RWPE2 (cell line): Measurements from ENCODE around the gene WDR88.

Experiments
- ATAC-seq: fragments of 200-7000 bp; cut with Tn5 transposase; 3 replicates; pipeline ENCODE4 v1.9.1; 2021; ENCODE audit warnings: low read depth
- DNase-seq: peaks from one replicate; pipeline ENCODE4 v3.0.0-alpha.2; 2020; ENCODE audit warnings: low spot score
- H3K27ac ChIP-seq: fragments of 450-650 bp; 2 replicates; pipeline ENCODE4 v1.5.1; 2017; ENCODE audit warnings: mild to moderate bottlenecking; ENCODE audit not compliant: poor library complexity, severe bottlenecking
- H3K27me3 ChIP-seq: fragments of 250-450 bp; sonication (Bioruptor Pico); 2 replicates; pipeline ENCODE4 v1.5.1; 2021; ENCODE audit warnings: mild to moderate bottlenecking, moderate library complexity; ENCODE audit not compliant: insufficient read depth, poor library complexity, severe bottlenecking
- H3K36me3 ChIP-seq: fragments of 250-450 bp; sonication (Bioruptor Pico); 2 replicates; pipeline ENCODE4 v1.5.1; 2020; ENCODE audit warnings: low read depth, mild to moderate bottlenecking, moderate library complexity
- H3K4me1 ChIP-seq: fragments of 250-450 bp; sonication (Bioruptor Pico); 2 replicates; pipeline ENCODE4 v1.5.1; 2021; ENCODE audit warnings: mild to moderate bottlenecking, moderate library complexity; ENCODE audit not compliant: insufficient read depth, poor library complexity, severe bottlenecking
- H3K4me3 ChIP-seq: fragments of 250-450 bp; sonication (Bioruptor Pico); 2 replicates; pipeline ENCODE4 v1.5.1; 2021; ENCODE audit warnings: mild to moderate bottlenecking, moderate library complexity; ENCODE audit not compliant: severe bottlenecking
- H3K9me3 ChIP-seq: fragments of 250-450 bp; sonication (Bioruptor Pico); 2 replicates; pipeline ENCODE4 v1.5.1; 2021; ENCODE audit warnings: mild to moderate bottlenecking, moderate library complexity; ENCODE audit not compliant: severe bottlenecking
- CTCF ChIP-seq: fragments of 450-650 bp; IDR thresholded peaks from one replicate; pipeline ENCODE4 v1.5.1; 2017; ENCODE audit warnings: mild to moderate bottlenecking, moderate library complexity; ENCODE audit not compliant: poor library complexity, severe bottlenecking

WDR88 gene

GRCh38 chr19:33192010-33192409, 60.1 kb downstream of the WDR88 start:
- Histone ChIP-seq H3K4me3 (no peak overlapping the region), H3K9me3 (no peaks in the 10 kb centered on the region), H3K36me3 (no peaks in the 10 kb centered on the region), H3K4me1 (no peaks in the 10 kb centered on the region), H3K27me3 (peaks cover 17% of the 10 kb centered on the region), H3K27ac (no peak overlapping the region)
- no peak for TF ChIP-seq CTCF
- ATAC-seq (no peak), DNase-seq (no peak)

DNA sequence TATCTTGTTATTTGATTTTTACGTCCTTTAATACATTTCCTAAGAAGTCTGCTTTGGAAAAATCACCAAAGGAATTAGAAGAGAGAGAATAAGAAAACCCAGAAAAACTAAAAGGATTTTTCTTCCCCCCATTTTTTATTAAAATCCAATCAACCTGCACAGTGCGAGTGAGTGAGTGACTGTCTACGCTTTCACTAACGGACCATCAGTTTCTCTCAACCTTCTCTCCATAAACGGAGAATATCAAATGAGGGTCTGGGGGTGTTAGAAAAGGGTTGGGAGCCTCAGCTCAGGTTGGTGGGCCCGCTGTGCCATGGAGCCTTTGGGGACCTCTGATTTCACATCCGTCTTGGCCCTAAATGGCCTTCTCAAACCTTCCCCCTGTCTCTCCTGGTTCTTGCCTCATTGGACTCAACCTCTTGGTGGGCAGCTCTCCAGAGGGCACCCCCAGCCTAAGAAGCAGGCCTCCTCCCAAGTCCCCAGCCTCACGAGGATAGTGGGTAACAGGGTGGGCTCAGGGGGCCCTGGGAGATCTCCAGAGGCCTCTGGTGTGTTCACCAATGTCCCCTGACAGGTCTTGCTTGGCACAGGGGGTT, 61.5 kb downstream of the WDR88 start:
- no peak overlapping the region for H3K27ac ChIP-seq
- no peaks in the 10 kb centered on the region for H3K36me3 ChIP-seq
- H3K27me3 ChIP-seq: peaks cover 17% of the 10 kb centered on the region
- ATAC-seq: no peak
- peak overlapping the region; percentile 54 for H3K4me3 ChIP-seq
- no peaks in the 10 kb centered on the region for H3K9me3 ChIP-seq
- no peak for TF ChIP-seq CTCF
- DNase-seq: no peak
- H3K4me1 ChIP-seq: no peaks in the 10 kb centered on the region

DNA sequence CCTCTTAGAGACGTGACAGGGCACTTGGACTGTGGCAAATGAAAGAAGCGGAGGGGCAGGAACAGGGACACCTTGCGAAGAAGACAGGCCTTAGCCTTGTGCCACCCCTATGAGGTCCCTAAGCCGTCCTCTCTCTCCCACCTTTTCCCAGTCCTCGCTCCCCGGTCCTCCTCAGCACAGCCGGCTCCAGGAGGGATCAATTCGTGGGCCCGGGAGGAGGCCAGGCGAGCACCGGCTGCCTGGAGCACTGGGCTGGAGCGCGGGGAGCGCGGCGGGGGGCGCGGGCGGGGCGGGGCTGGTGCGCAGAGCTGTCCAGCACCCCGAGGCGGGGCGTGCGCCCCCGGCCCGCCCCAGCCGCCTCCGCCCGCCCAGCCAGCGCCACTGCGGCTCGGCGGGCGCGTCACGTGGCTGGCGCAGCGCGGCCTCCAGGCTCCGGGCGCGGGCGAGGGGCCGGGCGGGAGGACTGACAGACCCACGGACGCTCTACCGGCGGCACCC, 62.0 kb downstream of the WDR88 start, which contains the start of gene LRP3:
Gene LRP3, plus strand, starts transcription at position 466 of the 498 bp plus-strand sequence. CDS start 456 bp downstream, outside the sequence.
- H3K36me3 ChIP-seq: no peaks in the 10 kb centered on the region
- no peak for DNase-seq
- ATAC-seq: peak; percentile 41; the same call in 2 of the 3 replicates
- peak within 1 kb of the TSS; percentile 54 for H3K4me3 ChIP-seq
- H3K27me3 ChIP-seq: peaks cover 17% of the 10 kb centered on the region
- H3K27ac ChIP-seq: no peak within 1 kb of the TSS
- H3K9me3 ChIP-seq: no peaks in the 10 kb centered on the region
- no peaks in the 10 kb centered on the region for H3K4me1 ChIP-seq
- TF ChIP-seq CTCF: no peak

DNA sequence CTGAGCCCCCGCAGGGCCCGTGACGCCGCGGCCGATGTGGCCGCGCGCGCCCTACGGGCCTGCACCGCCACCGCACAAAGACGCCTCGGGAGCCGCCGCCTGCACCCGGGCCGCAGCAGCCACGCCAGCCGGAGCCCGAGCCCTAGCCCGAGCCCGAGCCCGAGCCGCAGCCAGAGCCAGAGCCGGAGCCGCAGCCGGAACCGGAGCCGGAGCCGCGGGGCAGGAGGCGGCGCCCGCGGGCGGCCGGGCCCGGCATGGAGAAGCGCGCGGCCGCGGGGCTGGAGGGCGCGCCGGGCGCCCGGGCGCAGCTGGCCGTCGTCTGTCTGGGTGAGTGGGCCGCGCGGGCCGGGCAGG, 62.6 kb downstream of the WDR88 start:
- ATAC-seq: peak; percentile 8; the same call in 1 of the 3 replicates
- Histone ChIP-seq H3K36me3 (no peaks in the 10 kb centered on the region), H3K4me1 (no peaks in the 10 kb centered on the region), H3K27ac (no peak overlapping the region), H3K4me3 (peak overlapping the region; percentile 54), H3K27me3 (peaks cover 17% of the 10 kb centered on the region), H3K9me3 (no peaks in the 10 kb centered on the region)
- TF ChIP-seq CTCF: no peak
- DNase-seq: no peak
